PFSK-1 (cell line): ENCODE measurements around the gene SLC6A8.

Experiments used
- FOXP2 ChIP-seq: optimal IDR thresholded peaks from 2 replicates; pipeline ENCODE3; 2011; ENCODE audit warnings: borderline replicate concordance, control low read depth, inconsistent platforms; ENCODE audit not compliant: insufficient read depth; ENCODE audit errors: extremely low read length, extremely low read depth
- POLR2AphosphoS5 ChIP-seq: IDR thresholded peaks from 2 replicates; pipeline ENCODE4 v1.6.1; 2012; ENCODE audit warnings: low read depth, mild to moderate bottlenecking, control low read depth, low read length, moderate library complexity
- REST ChIP-seq, 2 experiments: IDR thresholded peaks; 2 replicates each; pipeline versions ENCODE4 v1.6.1 to v1.8.0; 2011 to 2012; ENCODE audit warnings: low read depth in 2 of 2, low read length in 2 of 2, control low read depth in 1 of 2, inconsistent platforms in 1 of 2, mild to moderate bottlenecking in 1 of 2, moderate library complexity in 1 of 2; ENCODE audit not compliant: insufficient read depth in 1 of 2
- SIN3A ChIP-seq: IDR thresholded peaks from 2 replicates; pipeline ENCODE4 v1.6.1; 2012; ENCODE audit warnings: mild to moderate bottlenecking, low read length, moderate library complexity, borderline replicate concordance; ENCODE audit not compliant: insufficient read depth
- TAF1 ChIP-seq: IDR thresholded peaks from 2 replicates; pipeline ENCODE4 v1.6.1; 2012; ENCODE audit warnings: low read length, control low read depth, borderline replicate concordance; ENCODE audit not compliant: insufficient read depth

Gene SLC6A8

GRCh38 chrX:153646620-153647373 lies 40.9 kb upstream of the SLC6A8 start, which contains the start of gene DUSP9:
Gene DUSP9, plus strand, starts transcription at chrX:153647203. Its CDS starts 751 bp downstream, at chrX:153647954.
- TF ChIP-seq POLR2AphosphoS5 (no peak), REST (IDR thresholded peaks at IDR 0.05; ENCODE audit: insufficient read depth in 1 of 2, low read depth in 2 of 2, low read length in 2 of 2) (no peak), TAF1 (no peak), FOXP2 (no peak), SIN3A (no peak)

GRCh38 chrX:153647461-153648357 lies 40.0 kb upstream of the SLC6A8 start:
- no peak for TF ChIP-seq TAF1
- no peak for TF ChIP-seq SIN3A
- no peak for TF ChIP-seq POLR2AphosphoS5
- no peak for TF ChIP-seq REST (IDR thresholded peaks at IDR 0.05; ENCODE audit: insufficient read depth in 1 of 2, low read depth in 2 of 2, low read length in 2 of 2)
- no peak for TF ChIP-seq FOXP2

- TF ChIP-seq TAF1 (no peak), SIN3A (no peak), POLR2AphosphoS5 (no peak), REST (IDR thresholded peaks at IDR 0.05; ENCODE audit: insufficient read depth in 1 of 2, low read depth in 2 of 2, low read length in 2 of 2) (no peak), FOXP2 (no peak)
Measured at GRCh38 chrX:153648358-153649177, 39.2 kb upstream of the SLC6A8 start.

- TF ChIP-seq POLR2AphosphoS5: no peak
Measured at GRCh38 chrX:153649178-153649914, 38.4 kb upstream of the SLC6A8 start.
